ENCODE data around the gene TENM4.

Gene TENM4

GRCh38 chr11:79089601-79090000, 351.2 kb downstream of the TENM4 start:
- TF ChIP-seq CTCF (IDR thresholded peaks at IDR 0.05), result no peak
- H3K4me3 Mint-ChIP-seq, result no peak overlapping the region
- H3K4me1 Mint-ChIP-seq, result peaks cover 87% of the 10 kb centered on the region
- peaks cover 6% of the 10 kb centered on the region for H3K36me3 Mint-ChIP-seq (ENCODE audit: low read depth)
- no peak for DNase-seq
- peaks cover 3% of the 10 kb centered on the region for H3K9me3 Mint-ChIP-seq
- peak overlapping the region; percentile 98 for H3K27ac Mint-ChIP-seq
- peaks cover 2% of the 10 kb centered on the region for H3K27me3 Mint-ChIP-seq (ENCODE audit: low read depth, poor library complexity)

- peak overlapping the region; percentile 98 for H3K27ac Mint-ChIP-seq
- DNase-seq, result no peak
- peaks cover 84% of the 10 kb centered on the region for H3K4me1 Mint-ChIP-seq
- no peak overlapping the region for H3K4me3 Mint-ChIP-seq
- no peak for TF ChIP-seq CTCF (IDR thresholded peaks at IDR 0.05)
- H3K36me3 Mint-ChIP-seq (ENCODE audit: low read depth), result peaks cover 6% of the 10 kb centered on the region
- peaks cover 3% of the 10 kb centered on the region for H3K9me3 Mint-ChIP-seq
- H3K27me3 Mint-ChIP-seq (ENCODE audit: low read depth, poor library complexity), result peaks cover 2% of the 10 kb centered on the region
These were observed 351.9 kb downstream of the TENM4 start for GRCh38 chr11:79088967-79089366.

- peaks cover 6% of the 10 kb centered on the region for H3K36me3 Mint-ChIP-seq (ENCODE audit: low read depth)
- peak overlapping the region; percentile 39 for H3K4me3 Mint-ChIP-seq
- H3K27me3 Mint-ChIP-seq (ENCODE audit: low read depth, poor library complexity), result no peaks in the 10 kb centered on the region
- no peak for DNase-seq
- no peak for TF ChIP-seq CTCF (IDR thresholded peaks at IDR 0.05)
- peak overlapping the region; percentile 98 for H3K27ac Mint-ChIP-seq
- peaks cover 3% of the 10 kb centered on the region for H3K9me3 Mint-ChIP-seq
- peaks cover 86% of the 10 kb centered on the region for H3K4me1 Mint-ChIP-seq
These were observed 352.9 kb downstream of the TENM4 start for GRCh38 chr11:79087961-79088318.

- H3K4me1 Mint-ChIP-seq, result peaks cover 88% of the 10 kb centered on the region
- DNase-seq, result peak; percentile 27
- no peak for TF ChIP-seq CTCF (IDR thresholded peaks at IDR 0.05)
- H3K9me3 Mint-ChIP-seq, result peaks cover 3% of the 10 kb centered on the region
- peak overlapping the region; percentile 46 for H3K4me3 Mint-ChIP-seq
- H3K27me3 Mint-ChIP-seq (ENCODE audit: low read depth, poor library complexity), result no peaks in the 10 kb centered on the region
- peak overlapping the region; percentile 98 for H3K27ac Mint-ChIP-seq
- peaks cover 5% of the 10 kb centered on the region for H3K36me3 Mint-ChIP-seq (ENCODE audit: low read depth)
These were observed 353.4 kb downstream of the TENM4 start for GRCh38 chr11:79087238-79087960.

- peaks cover 88% of the 10 kb centered on the region for H3K4me1 Mint-ChIP-seq
- no peaks in the 10 kb centered on the region for H3K27me3 Mint-ChIP-seq (ENCODE audit: low read depth, poor library complexity)
- peak overlapping the region; percentile 40 for H3K4me3 Mint-ChIP-seq
- H3K27ac Mint-ChIP-seq, result peak overlapping the region; percentile 77
- DNase-seq, result no peak
- no peaks in the 10 kb centered on the region for H3K36me3 Mint-ChIP-seq (ENCODE audit: low read depth)
- H3K9me3 Mint-ChIP-seq, result no peaks in the 10 kb centered on the region
- no peak for TF ChIP-seq CTCF (IDR thresholded peaks at IDR 0.05)
These were observed 354.8 kb downstream of the TENM4 start for GRCh38 chr11:79086056-79086455.

GRCh38 chr11:79084382-79084781, 356.4 kb downstream of the TENM4 start:
- Mint-ChIP-seq H3K9me3 (no peaks in the 10 kb centered on the region), H3K36me3 (ENCODE audit: low read depth) (no peaks in the 10 kb centered on the region), H3K4me3 (no peak overlapping the region), H3K27ac (no peak overlapping the region), H3K4me1 (peaks cover 87% of the 10 kb centered on the region), H3K27me3 (ENCODE audit: low read depth, poor library complexity) (no peaks in the 10 kb centered on the region)
- no peak for DNase-seq
- TF ChIP-seq CTCF (IDR thresholded peaks at IDR 0.05), result no peak

Measured in nephron progenitor cell (in vitro differentiated cells).